ENCODE results near the gene SNPH.
"Not testable (repeated sequence)": the region's sequence is repeated elsewhere in the genome, so short reads cannot be mapped to it uniquely, and the experiment has no call there.

Gene SNPH

DNA sequence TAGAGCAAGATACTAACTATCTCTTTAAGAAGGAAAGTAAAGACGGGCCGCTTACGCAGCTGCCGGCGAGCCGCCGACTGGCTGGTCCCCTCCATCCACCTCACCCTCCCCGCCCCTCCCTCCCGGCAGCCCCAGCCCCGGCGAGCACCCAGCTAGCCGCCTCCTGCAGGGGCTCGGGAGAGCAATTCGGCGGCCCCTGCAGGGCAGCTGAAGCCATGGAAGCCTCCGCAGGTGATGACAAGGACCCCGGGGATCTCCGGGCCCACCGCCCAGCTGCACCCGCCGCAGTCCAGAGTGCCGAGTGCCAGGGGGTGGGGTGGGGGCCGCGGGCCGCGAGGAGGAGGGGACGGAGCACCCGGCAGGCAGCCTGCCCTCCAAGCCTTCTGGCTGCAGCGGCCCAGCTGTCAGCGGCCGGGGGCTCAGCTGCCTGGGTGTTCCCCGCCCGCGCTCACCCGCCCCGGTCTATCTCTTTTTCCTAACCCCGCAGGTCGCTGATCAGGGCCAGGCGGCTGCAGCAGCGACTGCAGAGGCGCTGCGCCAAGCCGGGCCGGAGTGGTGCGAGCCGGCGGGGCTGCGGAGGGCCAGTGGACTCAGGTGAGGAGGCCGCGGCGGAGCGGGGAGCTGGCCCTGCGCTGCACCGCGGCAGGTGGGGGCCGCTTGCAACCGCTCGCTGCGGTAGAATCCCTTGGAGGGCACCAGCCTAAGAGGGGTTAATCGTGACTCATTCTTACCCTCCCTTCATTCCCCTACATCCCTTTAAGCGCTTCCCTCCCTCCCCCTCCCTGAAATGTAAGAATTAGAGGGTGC, at the start of gene SNPH:
TSS of gene SNPH (plus strand) at position 128 of the 807 bp plus-strand sequence. CDS start 29,946 bp downstream, outside the sequence.
- H3K27ac ChIP-seq, result no peak within 1 kb of the TSS
- no peak for DNase-seq (ENCODE audit: low read depth, low spot score)

DNA sequence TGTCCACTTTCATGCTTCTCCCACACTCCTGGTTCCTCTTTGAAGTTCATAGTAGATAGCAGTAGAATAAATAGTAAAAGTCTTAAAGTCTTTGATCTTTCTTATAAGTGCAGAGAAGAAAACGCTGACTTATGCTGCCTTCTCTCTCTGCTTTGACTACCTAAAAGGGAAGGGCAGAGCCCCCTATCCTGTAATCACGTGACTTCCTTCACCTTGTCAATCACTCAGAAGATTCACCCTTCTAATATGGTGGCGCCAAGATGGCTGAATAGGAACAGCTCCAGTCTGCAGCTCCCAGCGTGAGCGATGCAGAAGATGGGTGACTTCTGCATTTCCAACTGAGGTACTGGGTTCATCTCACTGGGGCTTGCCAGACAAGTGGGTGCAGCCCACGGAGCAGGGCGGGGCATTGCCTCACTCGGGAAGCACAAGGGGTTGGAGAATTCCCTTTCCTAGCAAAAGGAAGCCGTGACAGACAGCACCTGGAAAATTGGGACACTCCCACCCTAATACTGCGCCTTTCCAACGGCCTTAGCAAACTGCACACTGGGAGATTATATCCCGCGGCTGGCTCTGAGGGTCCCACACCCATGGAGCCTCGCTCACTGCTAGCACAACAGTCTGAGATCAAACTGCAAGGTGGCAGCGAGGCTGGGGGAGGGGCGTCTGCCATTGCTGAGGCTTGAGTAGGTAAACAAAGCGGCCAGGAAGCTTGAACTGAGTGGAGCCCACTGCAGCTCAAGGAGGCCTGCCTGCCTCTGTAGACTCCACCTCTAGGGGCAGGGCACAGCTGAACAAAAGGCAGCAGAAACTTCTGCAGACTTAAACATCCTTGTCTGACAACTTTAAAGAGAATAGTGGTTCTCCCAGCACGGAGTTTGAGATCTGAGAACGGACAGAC, 49.3 kb upstream of the SNPH start:
- DNase-seq (ENCODE audit: low read depth, low spot score); H3K27ac ChIP-seq: not testable (repeated sequence)

GRCh38 chr20:1222750-1223149, 43.3 kb upstream of the SNPH start:
- H3K27ac ChIP-seq; DNase-seq (ENCODE audit: low read depth, low spot score): not testable (repeated sequence)

GRCh38 chr20:1224205-1224890, 41.7 kb upstream of the SNPH start:
- no peak overlapping the region for H3K27ac ChIP-seq
- DNase-seq (ENCODE audit: low read depth, low spot score), result no peak

GRCh38 chr20:1225263-1225782, 40.8 kb upstream of the SNPH start:
- no peak overlapping the region for H3K27ac ChIP-seq

DNA sequence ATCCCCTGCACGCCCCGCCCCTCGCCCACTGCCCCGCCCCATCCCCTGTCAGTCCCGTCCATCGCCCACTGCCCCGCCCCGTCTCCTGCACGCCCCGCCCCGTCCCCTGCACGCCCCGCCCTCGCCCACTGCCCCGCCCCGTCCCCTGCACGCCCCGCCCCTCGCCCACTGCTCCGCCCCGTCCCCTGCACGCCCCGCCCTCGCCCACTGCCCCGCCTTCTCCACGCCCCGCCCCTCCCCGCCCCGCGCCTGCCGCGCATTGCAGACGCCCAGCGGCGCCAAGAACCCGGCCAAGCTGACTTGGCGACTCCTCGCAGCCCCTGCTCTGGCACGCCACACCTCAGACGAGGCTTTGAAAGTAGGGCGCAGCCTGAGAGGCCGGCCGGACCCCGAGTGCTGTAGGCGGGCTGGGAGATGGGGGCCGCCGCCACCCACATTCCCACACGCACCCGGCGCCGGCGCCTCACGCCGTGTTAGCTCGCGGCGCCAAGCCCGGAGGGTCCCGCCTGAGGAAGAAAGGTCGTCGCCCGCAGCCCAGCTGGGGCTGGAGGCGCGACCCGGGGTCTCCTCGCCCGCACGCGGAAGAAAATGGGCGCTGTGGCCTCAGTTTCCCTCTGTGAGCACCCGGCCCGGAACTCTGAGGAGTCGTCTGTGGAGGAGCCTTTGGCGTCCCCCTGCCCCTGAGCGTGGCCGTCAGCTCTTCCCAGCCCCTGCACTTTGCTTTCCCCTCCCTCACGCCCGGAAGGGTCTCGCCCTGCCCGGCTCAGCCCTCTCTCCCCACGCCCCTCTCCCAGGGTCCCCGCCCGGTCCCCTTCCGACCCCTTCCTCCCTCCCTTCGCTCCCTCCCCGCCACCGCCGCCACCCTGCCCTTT, 40.1 kb upstream of the SNPH start, which contains the start of gene RAD21L1:
TSS of gene RAD21L1 (plus strand) at position 262 of the 872 bp plus-strand sequence. CDS start 2,410 bp downstream, outside the sequence.
- H3K27ac ChIP-seq, result no peak within 1 kb of the TSS
- DNase-seq (ENCODE audit: low read depth, low spot score), result peak; percentile 8

More at GRCh38 chr20:1225263-1225782, 40.8 kb upstream of the SNPH start:
- DNase-seq (ENCODE audit: low read depth, low spot score), result no peak

- DNase-seq (ENCODE audit: low read depth, low spot score), result no peak
- H3K27ac ChIP-seq, result no peak overlapping the region
Observed at GRCh38 chr20:1229541-1229940, 36.6 kb upstream of the SNPH start.

GRCh38 chr20:1232286-1233111, 33.6 kb upstream of the SNPH start:
- no peak overlapping the region for H3K27ac ChIP-seq
- no peak for DNase-seq (ENCODE audit: low read depth, low spot score)

DNA sequence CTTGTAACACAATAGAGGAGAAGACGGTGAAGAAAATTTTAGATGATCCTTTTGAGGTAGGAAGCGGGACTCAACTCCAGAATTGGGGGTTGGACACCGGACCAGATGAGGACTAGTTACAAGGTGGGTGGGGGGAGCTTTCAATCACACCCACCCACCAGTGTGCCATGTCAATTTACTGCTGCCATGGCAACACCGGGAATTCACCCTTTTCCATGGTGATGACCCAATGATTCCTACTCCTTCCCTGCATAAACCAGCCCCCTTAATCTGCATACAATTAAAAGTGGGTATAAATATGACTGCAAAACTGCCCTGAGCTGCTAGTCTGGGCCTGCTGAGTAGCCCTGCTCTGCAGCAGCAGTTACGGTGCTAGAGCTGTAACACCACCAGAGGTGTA, 25.5 kb upstream of the SNPH start:
- no peak for DNase-seq (ENCODE audit: low read depth, low spot score)
- H3K27ac ChIP-seq, result no peak overlapping the region

- no peak overlapping the region for H3K27ac ChIP-seq
- DNase-seq (ENCODE audit: low read depth, low spot score), result no peak
Observed at GRCh38 chr20:1241456-1241855, 24.6 kb upstream of the SNPH start.

DNA sequence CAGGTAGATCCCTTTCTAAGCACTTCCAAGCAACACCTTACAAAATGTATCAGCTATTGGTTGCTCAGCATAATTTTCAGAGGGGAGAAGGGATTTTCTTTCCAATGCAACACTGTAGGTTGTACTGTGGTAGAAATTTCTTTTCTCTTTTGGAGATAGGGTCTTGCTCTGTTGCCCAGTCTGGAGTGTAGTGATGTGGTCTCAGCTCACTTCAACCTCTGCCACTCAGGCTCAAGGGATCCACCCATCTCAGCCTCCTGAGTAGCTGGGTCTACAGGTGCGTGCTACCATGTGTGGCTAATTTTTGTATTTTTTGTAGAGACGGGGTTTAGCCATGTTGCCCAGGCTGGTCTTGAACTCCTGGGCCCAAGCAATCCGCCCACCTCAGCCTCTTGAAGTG, 24.0 kb upstream of the SNPH start:
- no peak for DNase-seq (ENCODE audit: low read depth, low spot score)
- H3K27ac ChIP-seq, result no peak overlapping the region

GRCh38 chr20:1242530-1242929, 23.6 kb upstream of the SNPH start:
- DNase-seq (ENCODE audit: low read depth, low spot score), result no peak
- H3K27ac ChIP-seq, result no peak overlapping the region

DNA sequence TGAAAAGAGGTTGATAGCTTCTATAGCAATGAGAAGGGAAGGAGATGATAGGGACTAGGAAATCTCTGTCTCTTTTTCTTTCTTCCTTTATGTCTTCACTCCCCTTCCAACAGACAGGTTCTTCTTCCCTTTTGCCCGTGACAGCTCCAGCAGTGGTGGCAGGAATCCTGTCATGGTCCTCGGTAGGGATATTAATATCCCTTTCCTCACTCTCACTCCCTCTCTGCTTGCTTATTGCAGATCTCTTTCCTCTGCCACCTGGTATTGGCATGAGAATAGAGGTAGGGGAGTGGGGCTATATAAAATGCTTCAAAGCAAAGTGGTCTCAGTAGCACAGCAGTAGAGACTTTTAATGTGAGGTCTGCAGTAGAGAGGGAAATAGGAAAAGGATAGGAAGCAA, 20.5 kb upstream of the SNPH start:
- DNase-seq (ENCODE audit: low read depth, low spot score), result no peak
- no peak overlapping the region for H3K27ac ChIP-seq

DNA sequence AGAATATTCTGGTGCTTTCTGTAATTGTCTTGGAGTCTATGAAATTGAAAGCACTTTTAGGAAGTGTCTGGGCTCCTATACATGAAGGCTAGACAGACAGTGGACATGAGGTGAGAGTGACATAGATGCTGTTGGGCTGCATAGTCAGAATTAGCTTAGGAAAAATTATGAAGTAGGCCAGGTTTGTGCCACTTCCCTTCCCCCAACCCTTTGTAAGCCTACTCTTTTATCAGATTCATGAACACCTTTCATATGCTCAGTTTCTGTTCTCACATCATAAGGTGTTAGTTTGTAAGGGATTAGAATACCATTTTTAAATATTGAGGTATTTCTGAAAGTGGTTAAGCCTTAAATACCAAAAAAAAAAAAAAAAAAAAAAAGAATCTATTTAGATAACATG, 18.4 kb upstream of the SNPH start:
- H3K27ac ChIP-seq, result no peak overlapping the region
- no peak for DNase-seq (ENCODE audit: low read depth, low spot score)

GRCh38 chr20:1250282-1250681, 15.8 kb upstream of the SNPH start:
- not testable (repeated sequence) for DNase-seq (ENCODE audit: low read depth, low spot score); H3K27ac ChIP-seq

DNA sequence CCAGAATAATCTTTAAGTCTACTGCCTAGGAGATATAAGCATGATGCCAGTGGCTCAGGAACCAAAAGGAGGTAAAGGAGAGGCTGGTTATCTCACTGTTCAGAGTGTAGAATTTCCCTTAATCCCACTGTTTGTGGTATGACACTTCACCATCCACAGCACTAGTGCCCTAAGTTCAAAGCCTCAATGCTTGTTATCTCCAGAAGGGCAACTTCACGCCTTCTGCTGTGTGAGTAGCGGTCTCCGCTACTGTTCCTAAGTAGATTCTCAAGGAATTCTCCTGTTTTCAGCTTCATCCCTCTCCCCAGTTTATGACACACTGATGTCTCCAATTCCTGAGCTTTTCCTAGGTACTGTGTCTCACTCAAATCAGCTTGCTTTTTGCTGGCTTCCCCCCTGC, 13.7 kb upstream of the SNPH start:
- H3K27ac ChIP-seq, result no peak overlapping the region
- DNase-seq (ENCODE audit: low read depth, low spot score), result no peak

DNA sequence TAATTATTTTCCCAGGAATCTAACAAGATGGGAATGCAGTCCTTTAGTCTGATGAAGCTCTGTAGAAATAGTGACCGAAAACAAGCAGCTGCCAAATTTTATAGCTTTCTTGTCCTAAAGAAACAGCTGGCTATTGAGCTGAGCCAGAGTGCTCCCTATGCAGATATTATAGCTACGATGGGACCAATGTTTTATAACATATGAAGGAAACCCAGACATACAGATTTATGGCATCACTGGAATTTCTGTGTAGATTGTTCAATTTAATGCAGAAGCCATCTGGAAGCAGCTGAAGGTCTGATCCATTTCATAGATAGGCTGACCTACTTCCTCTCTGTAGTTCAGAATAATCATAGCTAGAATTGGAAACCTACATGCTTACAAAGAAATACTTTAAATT, 11.8 kb upstream of the SNPH start:
- DNase-seq (ENCODE audit: low read depth, low spot score), result no peak
- H3K27ac ChIP-seq, result no peak overlapping the region

DNA sequence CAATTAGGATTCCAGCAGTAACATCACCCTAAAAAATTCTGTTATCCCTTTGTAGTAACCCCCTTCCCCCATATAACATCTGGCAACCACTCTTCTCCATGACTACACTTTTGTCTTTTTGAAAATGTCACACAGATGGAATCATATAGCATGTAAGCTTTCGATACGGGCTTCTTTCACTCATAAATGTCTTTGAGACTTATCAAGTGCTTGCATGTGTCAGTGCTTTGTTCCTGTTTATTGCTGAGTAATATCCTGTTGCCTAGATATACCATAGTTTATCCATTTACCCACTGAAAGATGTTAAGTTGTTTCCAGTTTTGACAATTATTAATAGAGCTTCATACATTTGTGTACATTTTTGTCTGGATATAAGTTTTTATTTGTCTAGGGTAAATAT, 10.4 kb upstream of the SNPH start:
- H3K27ac ChIP-seq, result no peak overlapping the region
- DNase-seq (ENCODE audit: low read depth, low spot score), result no peak

DNA sequence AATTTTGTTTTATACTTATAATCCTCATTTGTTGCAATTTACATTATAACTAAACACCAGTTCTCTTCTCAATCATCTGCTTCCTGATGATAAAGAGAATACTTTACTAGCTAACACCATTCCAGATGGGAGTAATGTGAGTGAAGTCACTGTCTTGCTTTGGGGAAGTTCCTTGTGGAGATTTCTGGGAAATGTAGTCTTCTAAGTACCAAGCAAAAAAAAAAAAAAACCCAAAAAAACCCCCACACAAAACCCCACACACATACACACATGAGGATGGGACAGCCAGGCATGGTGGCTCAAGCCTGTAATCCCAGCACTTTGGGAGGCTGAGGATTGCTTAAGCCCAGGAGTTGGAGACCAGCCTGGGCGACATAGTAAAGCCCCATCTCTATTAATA, 2.2 kb upstream of the SNPH start:
- H3K27ac ChIP-seq, result no peak overlapping the region
- no peak for DNase-seq (ENCODE audit: low read depth, low spot score)
